Stimulated activated naive CD8-positive, alpha-beta T cell treated with anti-CD3 and anti-CD28 coated beads, Interleukin-15, Interleukin-2, amounts not matched to agents 100 U/mL and 50 U/mL, for 24 hours (primary cell): ENCODE data around the gene FBRSL1.

Source experiments
- ATAC-seq: fragments of 150-1000 bp; cut with Tn5 transposase; one replicate; pipeline ENCODE4 v1.10.0; 2021
- DNase-seq: peaks from one replicate; pipeline ENCODE4 v3.0.0; 2021

FBRSL1 gene

GRCh38 chr12:132497514-132498405, 7.8 kb downstream of the FBRSL1 start:
- ATAC-seq (no peak), DNase-seq (no peak)

- no peak for ATAC-seq
- no peak for DNase-seq
Measured at GRCh38 chr12:132498931-132499330, 9.0 kb downstream of the FBRSL1 start.

GRCh38 chr12:132500142-132500855, 10.3 kb downstream of the FBRSL1 start:
- DNase-seq: no peak
- ATAC-seq: no peak

GRCh38 chr12:132500856-132501180, 10.9 kb downstream of the FBRSL1 start:
- no peak for DNase-seq
- ATAC-seq: no peak

- no peak for ATAC-seq
Measured at GRCh38 chr12:132501204-132501940, 11.4 kb downstream of the FBRSL1 start.

GRCh38 chr12:132502149-132502881, 12.4 kb downstream of the FBRSL1 start:
- no peak for DNase-seq
- ATAC-seq: no peak

More at GRCh38 chr12:132501204-132501940, 11.4 kb downstream of the FBRSL1 start:
- no peak for DNase-seq

- ATAC-seq: no peak
- DNase-seq: no peak
Measured at GRCh38 chr12:132502882-132503193, 12.9 kb downstream of the FBRSL1 start.

- ATAC-seq (no peak), DNase-seq (no peak)
Measured at GRCh38 chr12:132503618-132504204, 13.8 kb downstream of the FBRSL1 start.

GRCh38 chr12:132505105-132505851, 15.3 kb downstream of the FBRSL1 start:
- ATAC-seq: no peak
- DNase-seq: no peak

GRCh38 chr12:132505852-132506219, 15.9 kb downstream of the FBRSL1 start:
- ATAC-seq (no peak), DNase-seq (no peak)

- peak; percentile 79 for DNase-seq
- peak; percentile 88 for ATAC-seq
Measured at GRCh38 chr12:132506328-132507160, 16.6 kb downstream of the FBRSL1 start.

- DNase-seq (no peak), ATAC-seq (no peak)
Measured at GRCh38 chr12:132507161-132507538, 17.2 kb downstream of the FBRSL1 start.

GRCh38 chr12:132507656-132508490, 17.9 kb downstream of the FBRSL1 start:
- ATAC-seq: no peak

GRCh38 chr12:132508491-132508740, 18.5 kb downstream of the FBRSL1 start:
- no peak for DNase-seq
- no peak for ATAC-seq

More at GRCh38 chr12:132507656-132508490, 17.9 kb downstream of the FBRSL1 start:
- DNase-seq: no peak

GRCh38 chr12:132508860-132509732, 19.1 kb downstream of the FBRSL1 start:
- DNase-seq: no peak
- no peak for ATAC-seq

GRCh38 chr12:132510111-132510724, 20.3 kb downstream of the FBRSL1 start:
- ATAC-seq (no peak), DNase-seq (no peak)

- no peak for ATAC-seq
- DNase-seq: no peak
Measured at GRCh38 chr12:132510746-132511477, 21.0 kb downstream of the FBRSL1 start.
